ENCODE measurements around the gene FBXO38. TPM values are rescaled to one million over a fixed set of nuclear protein-coding genes. Genes with fewer than 3 reads are reported as not detected.

The FBXO38 gene
- total RNA-seq, 1 experiment from 2014 or later = 29.4 TPM

GRCh38 chr5:148401604-148402003, 17.8 kb downstream of the FBXO38 start:
- Histone ChIP-seq H3K36me3 (peaks cover 89% of the 10 kb centered on the region), H3K27me3 (no peaks in the 10 kb centered on the region), H3K4me3 (no peak overlapping the region), H3K9me3 (no peaks in the 10 kb centered on the region)
- no peak for DNase-seq

- H3K27me3 ChIP-seq = no peaks in the 10 kb centered on the region
- H3K4me3 ChIP-seq = no peak overlapping the region
- peaks cover 85% of the 10 kb centered on the region for H3K36me3 ChIP-seq
- no peaks in the 10 kb centered on the region for H3K9me3 ChIP-seq
- no peak for DNase-seq
Measured at GRCh38 chr5:148403344-148403743, 19.6 kb downstream of the FBXO38 start.

- Histone ChIP-seq H3K4me3 (no peak overlapping the region), H3K36me3 (peaks cover 89% of the 10 kb centered on the region), H3K27me3 (no peaks in the 10 kb centered on the region), H3K9me3 (no peaks in the 10 kb centered on the region)
- DNase-seq = no peak
Measured at GRCh38 chr5:148406406-148406805, 22.6 kb downstream of the FBXO38 start.

- Histone ChIP-seq H3K36me3 (peaks cover 89% of the 10 kb centered on the region), H3K27me3 (no peaks in the 10 kb centered on the region), H3K9me3 (no peaks in the 10 kb centered on the region), H3K4me3 (no peak overlapping the region)
- no peak for DNase-seq
Measured at GRCh38 chr5:148408092-148408491, 24.3 kb downstream of the FBXO38 start.

- H3K4me3 ChIP-seq = no peak overlapping the region
- H3K36me3 ChIP-seq = peaks cover 91% of the 10 kb centered on the region
- no peaks in the 10 kb centered on the region; the same call in 1 of the 2 replicates for H3K9me3 ChIP-seq
- DNase-seq = no peak
- no peaks in the 10 kb centered on the region for H3K27me3 ChIP-seq
Measured at GRCh38 chr5:148412124-148412523, 28.4 kb downstream of the FBXO38 start.

GRCh38 chr5:148414833-148415232, 31.1 kb downstream of the FBXO38 start:
- no peak for DNase-seq
- H3K36me3 ChIP-seq = peaks cover 89% of the 10 kb centered on the region
- no peaks in the 10 kb centered on the region; the same call in 1 of the 2 replicates for H3K9me3 ChIP-seq
- no peak overlapping the region for H3K4me3 ChIP-seq
- H3K27me3 ChIP-seq = no peaks in the 10 kb centered on the region

- peaks cover 82% of the 10 kb centered on the region for H3K36me3 ChIP-seq
- no peak overlapping the region for H3K4me3 ChIP-seq
- H3K27me3 ChIP-seq = no peaks in the 10 kb centered on the region
- no peak for DNase-seq
- no peaks in the 10 kb centered on the region; the same call in 1 of the 2 replicates for H3K9me3 ChIP-seq
Measured at GRCh38 chr5:148416416-148416815, 32.7 kb downstream of the FBXO38 start.

- Histone ChIP-seq H3K27me3 (no peaks in the 10 kb centered on the region), H3K4me3 (no peak overlapping the region), H3K36me3 (peaks cover 80% of the 10 kb centered on the region), H3K9me3 (no peaks in the 10 kb centered on the region; the same call in 1 of the 2 replicates)
- DNase-seq = peak; percentile 70
Measured at GRCh38 chr5:148416921-148417320, 33.2 kb downstream of the FBXO38 start.

- H3K36me3 ChIP-seq = peaks cover 84% of the 10 kb centered on the region
Measured at GRCh38 chr5:148418511-148418910, 34.8 kb downstream of the FBXO38 start.

GRCh38 chr5:148421661-148422060, 37.9 kb downstream of the FBXO38 start:
- H3K27me3 ChIP-seq = no peaks in the 10 kb centered on the region
- peaks cover 84% of the 10 kb centered on the region for H3K36me3 ChIP-seq
- no peak for DNase-seq
- no peak overlapping the region for H3K4me3 ChIP-seq
- no peaks in the 10 kb centered on the region for H3K9me3 ChIP-seq

More at GRCh38 chr5:148418511-148418910, 34.8 kb downstream of the FBXO38 start:
- H3K27me3 ChIP-seq = no peaks in the 10 kb centered on the region
- H3K9me3 ChIP-seq = no peaks in the 10 kb centered on the region; the same call in 1 of the 2 replicates
- no peak overlapping the region for H3K4me3 ChIP-seq
- no peak for DNase-seq

- peaks cover 86% of the 10 kb centered on the region for H3K36me3 ChIP-seq
Measured at GRCh38 chr5:148425808-148426207, 42.0 kb downstream of the FBXO38 start.

GRCh38 chr5:148426514-148426913, 42.8 kb downstream of the FBXO38 start:
- Histone ChIP-seq H3K9me3 (no peaks in the 10 kb centered on the region), H3K4me3 (no peak overlapping the region), H3K27me3 (no peaks in the 10 kb centered on the region), H3K36me3 (peaks cover 90% of the 10 kb centered on the region)
- DNase-seq = no peak

More at GRCh38 chr5:148425808-148426207, 42.0 kb downstream of the FBXO38 start:
- DNase-seq = no peak
- H3K27me3 ChIP-seq = no peaks in the 10 kb centered on the region
- H3K9me3 ChIP-seq = no peaks in the 10 kb centered on the region
- H3K4me3 ChIP-seq = no peak overlapping the region

GRCh38 chr5:148427370-148428042, 43.7 kb downstream of the FBXO38 start:
- H3K9me3 ChIP-seq = no peaks in the 10 kb centered on the region
- peaks cover 82% of the 10 kb centered on the region for H3K36me3 ChIP-seq
- H3K27me3 ChIP-seq = no peaks in the 10 kb centered on the region
- no peak overlapping the region for H3K4me3 ChIP-seq
- DNase-seq = no peak

- Histone ChIP-seq H3K9me3 (no peaks in the 10 kb centered on the region), H3K36me3 (peaks cover 82% of the 10 kb centered on the region), H3K27me3 (no peaks in the 10 kb centered on the region), H3K4me3 (no peak overlapping the region)
- DNase-seq = no peak
Measured at GRCh38 chr5:148428848-148429247, 45.1 kb downstream of the FBXO38 start.

- no peak for DNase-seq
- H3K27me3 ChIP-seq = no peaks in the 10 kb centered on the region
- no peak overlapping the region for H3K4me3 ChIP-seq
- no peaks in the 10 kb centered on the region for H3K9me3 ChIP-seq
- peaks cover 68% of the 10 kb centered on the region for H3K36me3 ChIP-seq
Measured at GRCh38 chr5:148433826-148434225, 50.1 kb downstream of the FBXO38 start.

- H3K36me3 ChIP-seq = peaks cover 72% of the 10 kb centered on the region
- H3K9me3 ChIP-seq = no peaks in the 10 kb centered on the region
- H3K4me3 ChIP-seq = no peak overlapping the region
- H3K27me3 ChIP-seq = no peaks in the 10 kb centered on the region
- DNase-seq = no peak
Measured at GRCh38 chr5:148436029-148436428, 52.3 kb downstream of the FBXO38 start.

GRCh38 chr5:148437249-148437648, 53.5 kb downstream of the FBXO38 start:
- peaks cover 75% of the 10 kb centered on the region for H3K36me3 ChIP-seq
- H3K4me3 ChIP-seq = no peak overlapping the region
- H3K9me3 ChIP-seq = no peaks in the 10 kb centered on the region
- no peaks in the 10 kb centered on the region for H3K27me3 ChIP-seq
- DNase-seq = no peak

GRCh38 chr5:148438933-148439332, 55.2 kb downstream of the FBXO38 start:
- Histone ChIP-seq H3K9me3 (no peaks in the 10 kb centered on the region), H3K27me3 (no peaks in the 10 kb centered on the region), H3K36me3 (peaks cover 61% of the 10 kb centered on the region), H3K4me3 (no peak overlapping the region)
- no peak for DNase-seq
